GM13976 (cell line): ENCODE measurements around the gene PLA1A.
A peak's percentile ranks its signal among the peaks of the same experiment; 100 is the strongest.
"Not testable (repeated sequence)": the region's sequence is repeated elsewhere in the genome, so short reads cannot be mapped to it uniquely, and the experiment has no call there.

ENCODE experiments used
- DNase-seq: peaks from one replicate; pipeline ENCODE4 v3.0.0; 2012; ENCODE audit warnings: low spot score
- in situ Hi-C: fragments of 300-500 bp; cut with MboI; formaldehyde crosslinking; loops from one replicate; pipeline ENCODE4 v1.12.0; 2022; ENCODE audit warnings: low sequenced_read_pairs, mixed read lengths, inconsistent platforms; ENCODE audit not compliant: unreplicated experiment
- TF ChIP-seq, protein P1 (sequence below): IDR thresholded peaks from 2 replicates; pipeline ENCODE4 v1.5.1; 2012; ENCODE audit warnings: borderline replicate concordance, mild to moderate bottlenecking; ENCODE audit not compliant: insufficient read depth; ENCODE audit errors: extremely low read depth, missing control alignments, control extremely low read depth

Gene PLA1A

DNA sequence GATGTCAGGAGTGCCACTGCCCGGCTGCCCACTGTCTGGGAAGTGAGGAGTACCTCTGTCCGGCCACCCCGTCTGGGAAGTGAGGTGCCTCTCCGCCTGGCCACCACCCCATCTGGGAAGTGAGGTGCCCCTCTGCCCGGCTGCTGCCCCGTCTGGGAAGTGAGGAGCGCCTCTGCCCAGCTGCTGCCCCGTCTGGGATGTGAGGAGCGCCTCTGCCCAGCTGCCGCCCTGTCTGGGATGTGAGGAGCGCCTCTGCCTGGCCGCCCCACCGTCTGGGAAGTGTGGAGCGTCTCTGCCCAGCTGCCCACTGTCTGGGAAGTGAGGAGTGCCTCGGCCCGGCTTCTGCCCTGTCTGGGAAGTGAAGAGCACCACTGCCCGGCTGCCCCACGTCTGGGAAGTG is 76.2 kb downstream of the PLA1A start:
- TF ChIP-seq, protein P1, sequence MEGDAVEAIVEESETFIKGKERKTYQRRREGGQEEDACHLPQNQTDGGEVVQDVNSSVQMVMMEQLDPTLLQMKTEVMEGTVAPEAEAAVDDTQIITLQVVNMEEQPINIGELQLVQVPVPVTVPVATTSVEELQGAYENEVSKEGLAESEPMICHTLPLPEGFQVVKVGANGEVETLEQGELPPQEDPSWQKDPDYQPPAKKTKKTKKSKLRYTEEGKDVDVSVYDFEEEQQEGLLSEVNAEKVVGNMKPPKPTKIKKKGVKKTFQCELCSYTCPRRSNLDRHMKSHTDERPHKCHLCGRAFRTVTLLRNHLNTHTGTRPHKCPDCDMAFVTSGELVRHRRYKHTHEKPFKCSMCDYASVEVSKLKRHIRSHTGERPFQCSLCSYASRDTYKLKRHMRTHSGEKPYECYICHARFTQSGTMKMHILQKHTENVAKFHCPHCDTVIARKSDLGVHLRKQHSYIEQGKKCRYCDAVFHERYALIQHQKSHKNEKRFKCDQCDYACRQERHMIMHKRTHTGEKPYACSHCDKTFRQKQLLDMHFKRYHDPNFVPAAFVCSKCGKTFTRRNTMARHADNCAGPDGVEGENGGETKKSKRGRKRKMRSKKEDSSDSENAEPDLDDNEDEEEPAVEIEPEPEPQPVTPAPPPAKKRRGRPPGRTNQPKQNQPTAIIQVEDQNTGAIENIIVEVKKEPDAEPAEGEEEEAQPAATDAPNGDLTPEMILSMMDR = no peak
- in situ Hi-C loops = no loop called here
- DNase-seq = no peak

DNA sequence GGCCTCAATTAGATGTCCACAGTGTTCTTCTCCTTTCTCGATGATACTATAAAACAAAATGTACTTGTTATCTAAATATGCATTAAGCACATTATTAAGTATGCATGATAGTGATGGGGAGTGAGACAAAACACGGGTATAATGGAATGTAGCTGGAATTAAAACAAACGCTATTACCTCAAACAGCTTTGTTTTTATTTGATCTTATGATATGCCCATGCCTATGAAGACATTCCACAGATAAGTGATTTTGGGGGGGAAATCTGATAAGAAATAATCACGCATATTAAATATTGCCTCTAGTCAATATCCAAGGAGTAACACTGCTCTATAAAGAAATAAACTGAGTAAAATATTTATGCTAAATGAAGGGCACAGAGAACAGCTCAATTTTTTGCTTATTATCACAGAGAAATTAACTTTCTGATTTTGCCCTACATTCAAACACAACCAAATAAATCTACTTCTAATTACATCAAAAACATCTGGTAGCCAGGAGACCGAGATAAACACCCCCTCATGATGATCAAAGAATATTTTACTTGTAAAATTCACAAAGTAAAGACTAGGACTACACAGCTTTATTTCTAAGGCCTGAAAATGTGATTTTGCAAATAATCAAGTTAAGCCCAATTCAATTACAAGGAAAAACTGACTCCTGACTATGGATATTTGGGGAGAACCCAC is 77.6 kb downstream of the PLA1A start:
- no peak for DNase-seq
- TF ChIP-seq, protein P1 = no peak
- in situ Hi-C loops = loop anchor here (25.0 kb wide), 1 partner anchor 388 kb away; the partner anchor contains the start of gene ARHGAP31

DNA sequence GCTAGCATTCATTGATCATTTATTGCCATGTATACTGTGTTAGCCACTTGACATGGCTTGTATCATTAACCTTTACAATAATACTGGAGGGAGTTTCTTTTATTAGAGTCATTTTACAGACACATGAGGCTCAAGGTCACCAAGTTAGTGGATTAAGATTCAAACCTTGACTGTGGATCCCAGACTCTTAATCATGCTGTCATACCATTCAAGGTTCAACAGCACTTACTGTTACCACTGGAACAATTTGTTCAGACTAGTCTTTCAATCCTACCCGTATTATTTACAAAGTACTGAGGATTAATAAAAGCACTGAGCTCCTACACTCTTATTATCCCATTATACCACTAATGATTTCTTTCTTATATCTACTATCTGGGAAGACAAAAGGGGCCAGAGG is 78.3 kb downstream of the PLA1A start:
- in situ Hi-C loops = loop anchor here (25.0 kb wide), 1 partner anchor 389 kb away; the partner anchor contains the start of gene ARHGAP31
- TF ChIP-seq, protein P1 = no peak
- DNase-seq = no peak

DNA sequence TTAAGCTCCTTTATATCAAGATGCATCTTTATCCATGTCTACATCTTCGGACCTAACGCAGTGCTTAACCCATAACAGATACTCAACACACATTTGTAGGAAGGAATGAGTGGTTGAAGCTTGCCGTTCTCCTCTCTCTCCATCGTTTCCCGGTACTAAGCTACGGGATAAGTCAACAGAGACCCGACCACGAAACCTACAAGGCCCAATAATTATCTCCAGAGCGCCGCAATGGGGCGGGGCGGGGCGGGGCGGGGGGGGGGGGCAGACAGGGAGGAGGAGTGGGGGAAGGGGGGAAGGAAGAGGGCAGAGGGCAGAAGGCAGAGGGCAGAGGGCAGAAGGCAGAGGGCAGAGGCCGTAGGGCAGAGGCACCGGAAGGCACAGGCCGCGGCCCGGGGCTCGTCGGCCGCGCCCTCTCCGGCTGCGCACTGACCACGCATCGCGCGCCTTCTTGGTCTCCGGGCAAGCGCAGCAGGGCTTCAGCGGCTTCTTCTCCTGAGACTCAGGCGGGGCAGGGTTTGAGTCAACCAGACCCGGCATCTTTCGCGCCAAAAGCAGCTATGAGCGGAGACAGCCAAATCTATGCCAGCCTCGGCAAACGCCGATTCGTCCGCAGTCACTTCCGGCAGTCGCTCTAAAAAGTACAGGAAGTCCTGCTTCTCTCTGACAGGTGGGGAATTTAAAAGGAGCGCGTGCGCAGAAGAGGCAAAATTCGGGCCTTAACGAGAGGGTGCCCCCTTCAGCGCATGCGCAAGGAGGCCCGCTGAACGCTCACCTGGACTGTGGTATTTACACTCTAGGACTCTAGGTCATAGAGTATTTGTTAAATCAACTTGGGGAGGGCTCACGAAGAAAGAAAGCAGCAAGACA is 79.3 kb downstream of the PLA1A start, which contains the start of gene COX17:
TSS of gene COX17 (minus strand) at position 636 of the 870 bp plus-strand sequence. CDS start at position 540, 96 bp downstream.
- TF ChIP-seq, protein P1 = no peak
- DNase-seq = peak; percentile 93
- in situ Hi-C loops = loop anchor here (25.0 kb wide), 1 partner anchor 390 kb away; the partner anchor contains the start of gene ARHGAP31

DNA sequence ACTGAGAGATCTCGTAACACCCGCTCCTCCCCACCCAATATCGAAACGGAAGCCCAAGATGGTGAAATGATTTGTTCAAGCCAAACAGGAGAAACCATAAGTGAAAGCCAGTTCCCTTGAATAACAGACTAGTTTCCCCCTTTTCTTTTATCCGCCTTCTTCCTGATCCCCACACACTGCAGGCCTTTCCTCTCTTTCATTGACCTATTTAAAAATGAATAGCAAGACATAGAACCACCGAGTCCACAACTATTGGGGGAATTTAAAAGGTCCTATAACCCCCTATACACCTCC is 79.9 kb downstream of the PLA1A start:
- in situ Hi-C loops = loop anchor here (25.0 kb wide), 1 partner anchor 390 kb away; the partner anchor contains the start of gene ARHGAP31
- TF ChIP-seq, protein P1 = no peak
- no peak for DNase-seq

DNA sequence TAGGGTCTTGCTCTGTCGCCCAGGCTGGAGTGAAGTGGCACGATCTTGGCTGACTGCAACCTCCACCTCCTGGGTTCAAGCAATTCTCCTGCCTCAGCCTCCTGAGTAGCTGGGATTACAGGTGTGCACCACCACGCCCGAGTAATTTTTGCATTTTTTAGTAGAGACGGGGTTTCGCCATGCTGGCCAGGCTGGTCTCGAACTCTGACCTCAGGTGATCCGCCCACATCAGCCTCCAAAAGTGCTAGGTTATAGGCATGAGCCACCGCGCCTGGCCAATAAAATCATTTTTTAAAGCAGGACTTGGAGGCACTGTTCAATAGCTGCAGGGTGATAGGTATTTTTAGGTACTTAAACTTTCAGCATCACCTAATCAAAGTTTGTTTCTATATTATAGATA is 80.5 kb downstream of the PLA1A start:
- in situ Hi-C loops = loop anchor here (25.0 kb wide), 1 partner anchor 391 kb away; the partner anchor contains the start of gene ARHGAP31
- DNase-seq = not testable (repeated sequence)
